Chondrocyte (in vitro differentiated cells): ENCODE measurements around the gene LIMCH1. TPM values are rescaled to one million over a fixed set of nuclear protein-coding genes. Genes with fewer than 3 reads are reported as not detected.
"Not testable (repeated sequence)": the region's sequence is repeated elsewhere in the genome, so short reads cannot be mapped to it uniquely, and the experiment has no call there.

Experiments used
- DNase-seq: peaks from one replicate; pipeline ENCODE4 v3.0.0; 2021; ENCODE audit warnings: mixed read lengths, low spot score
- H3K27ac Mint-ChIP-seq: one replicate; pipeline ENCODE4 v1.8.0; 2021; ENCODE audit warnings: mild to moderate bottlenecking, moderate library complexity, mixed read lengths; ENCODE audit not compliant: unreplicated experiment
- H3K27me3 Mint-ChIP-seq: 2 replicates; pipeline ENCODE4 v1.8.0; 2021; ENCODE audit warnings: low read depth, mixed read lengths
- H3K36me3 Mint-ChIP-seq: 2 replicates; pipeline ENCODE4 v1.8.0; 2021; ENCODE audit warnings: low read depth, mixed read lengths
- H3K4me1 Mint-ChIP-seq: 2 replicates; pipeline ENCODE4 v1.8.0; 2021; ENCODE audit warnings: low read depth, mild to moderate bottlenecking, mixed read lengths
- H3K4me3 Mint-ChIP-seq: one replicate; pipeline ENCODE4 v1.8.0; 2021; ENCODE audit warnings: mild to moderate bottlenecking, moderate library complexity, mixed read lengths; ENCODE audit not compliant: unreplicated experiment
- H3K9me3 Mint-ChIP-seq: 2 replicates; pipeline ENCODE4 v1.8.0; 2021; ENCODE audit warnings: low read depth, mixed read lengths
- CTCF ChIP-seq: fragments of 200-600 bp; sonication (generic); IDR thresholded peaks from 2 replicates; pipeline ENCODE4 v1.5.0; 2021; ENCODE audit warnings: antibody characterized with exemption, mild to moderate bottlenecking, moderate library complexity
- total RNA-seq: library from RNA; stranded (reverse); gene quantifications from 3 replicates; pipeline ENCODE4 v1.2.1, GENCODE V29; 2021

LIMCH1 gene
- total RNA-seq, 1 donor from 2014 or later: 9.8 TPM

GRCh38 chr4:41696763-41697162 is 158.8 kb downstream of the LIMCH1 start:
- Mint-ChIP-seq H3K36me3 (no peaks in the 10 kb centered on the region), H3K9me3 (no peaks in the 10 kb centered on the region), H3K27me3 (peaks cover 45% of the 10 kb centered on the region), H3K4me3 (no peak overlapping the region), H3K27ac (no peak overlapping the region), H3K4me1 (peaks cover 4% of the 10 kb centered on the region)
- no peak for DNase-seq
- no peak for TF ChIP-seq CTCF

GRCh38 chr4:41701983-41702382 is 164.0 kb downstream of the LIMCH1 start:
- H3K27me3 Mint-ChIP-seq: peaks cover 71% of the 10 kb centered on the region
- no peaks in the 10 kb centered on the region for H3K9me3 Mint-ChIP-seq

GRCh38 chr4:41702770-41703169 is 164.8 kb downstream of the LIMCH1 start:
- DNase-seq: no peak
- H3K4me3 Mint-ChIP-seq: no peak overlapping the region
- H3K27ac Mint-ChIP-seq: no peak overlapping the region
- H3K36me3 Mint-ChIP-seq: no peaks in the 10 kb centered on the region
- TF ChIP-seq CTCF: no peak
- no peaks in the 10 kb centered on the region for H3K4me1 Mint-ChIP-seq
- peaks cover 64% of the 10 kb centered on the region for H3K27me3 Mint-ChIP-seq
- no peaks in the 10 kb centered on the region for H3K9me3 Mint-ChIP-seq

More at GRCh38 chr4:41701983-41702382, 164.0 kb downstream of the LIMCH1 start:
- no peaks in the 10 kb centered on the region for H3K4me1 Mint-ChIP-seq
- no peak overlapping the region for H3K4me3 Mint-ChIP-seq
- no peak for DNase-seq
- H3K27ac Mint-ChIP-seq: no peak overlapping the region
- H3K36me3 Mint-ChIP-seq: no peaks in the 10 kb centered on the region
- no peak for TF ChIP-seq CTCF

- no peak overlapping the region for H3K4me3 Mint-ChIP-seq
- no peak for TF ChIP-seq CTCF
- DNase-seq: no peak
- H3K4me1 Mint-ChIP-seq: no peaks in the 10 kb centered on the region
- no peak overlapping the region for H3K27ac Mint-ChIP-seq
- no peaks in the 10 kb centered on the region for H3K9me3 Mint-ChIP-seq
- no peaks in the 10 kb centered on the region for H3K36me3 Mint-ChIP-seq
- peaks cover 57% of the 10 kb centered on the region for H3K27me3 Mint-ChIP-seq
Observed at GRCh38 chr4:41703785-41704184, 165.8 kb downstream of the LIMCH1 start.

GRCh38 chr4:41709844-41710481 is 172.0 kb downstream of the LIMCH1 start:
- Mint-ChIP-seq H3K9me3 (no peaks in the 10 kb centered on the region), H3K27me3 (peaks cover 15% of the 10 kb centered on the region), H3K4me1 (no peaks in the 10 kb centered on the region), H3K4me3 (no peak overlapping the region), H3K36me3 (no peaks in the 10 kb centered on the region), H3K27ac (no peak overlapping the region)
- no peak for TF ChIP-seq CTCF
- DNase-seq: no peak

GRCh38 chr4:41711654-41712053 is 173.7 kb downstream of the LIMCH1 start:
- not testable (repeated sequence) for H3K27ac Mint-ChIP-seq, H3K4me1 Mint-ChIP-seq, H3K27me3 Mint-ChIP-seq, H3K36me3 Mint-ChIP-seq, H3K9me3 Mint-ChIP-seq, DNase-seq, H3K4me3 Mint-ChIP-seq
